OCI-LY3 (cell line): ENCODE results near the gene EYA2.
A peak's percentile ranks its signal among the peaks of the same experiment; 100 is the strongest.
"Not testable (repeated sequence)": the region's sequence is repeated elsewhere in the genome, so short reads cannot be mapped to it uniquely, and the experiment has no call there.

Experiments
- H2AFZ ChIP-seq: fragments of 200-600, 300-600 bp; shearing (Covaris generic); 2 replicates; pipeline ENCODE4 v1.6.0; 2014; ENCODE audit warnings: antibody characterized with exemption, low read depth, low read length
- H3K27ac ChIP-seq: fragments of 200-600, 300-600 bp; sonication (generic); 2 replicates; pipeline ENCODE4 v1.5.1; 2014; ENCODE audit warnings: mild to moderate bottlenecking, low read length, moderate library complexity, mixed read lengths
- H3K27me3 ChIP-seq: fragments of 200-600, 300-600 bp; sonication (generic); 2 replicates; pipeline ENCODE4 v1.6.1; 2014; ENCODE audit warnings: low read depth, low read length, mixed read lengths
- H3K36me3 ChIP-seq: fragments of 200-600, 300-600 bp; sonication (generic); replicated peaks from 2 replicates; pipeline ENCODE3; 2014; ENCODE audit warnings: low read depth, low read length, mixed read lengths
- H3K4me1 ChIP-seq: fragments of 300-600, 200-600 bp; sonication (generic); 2 replicates; pipeline ENCODE4 v1.6.1; 2014; ENCODE audit warnings: low read length, mixed read lengths
- H3K4me2 ChIP-seq: fragments of 200-600, 300-600 bp; sonication (generic); 2 replicates; pipeline ENCODE4 v1.6.1; 2014; ENCODE audit warnings: low read length, mixed read lengths
- H3K4me3 ChIP-seq: fragments of 300-600, 200-600 bp; sonication (generic); 2 replicates; pipeline ENCODE4 v1.5.1; 2014; ENCODE audit warnings: antibody characterized with exemption, mild to moderate bottlenecking, low read length, moderate library complexity
- H3K79me2 ChIP-seq: fragments of 300-600, 200-600 bp; shearing (Covaris generic); 2 replicates; pipeline ENCODE4 v1.6.1; 2014; ENCODE audit warnings: mild to moderate bottlenecking, low read length, mixed read lengths
- H3K9ac ChIP-seq: fragments of 300-600, 200-600 bp; shearing (Covaris generic); 2 replicates; pipeline ENCODE4 v1.6.0; 2014; ENCODE audit warnings: mild to moderate bottlenecking, low read length, moderate library complexity
- H3K9me3 ChIP-seq: fragments of 200-600, 300-600 bp; shearing (Covaris generic); 2 replicates; pipeline ENCODE4 v1.6.1; 2014; ENCODE audit warnings: low read length, mixed read lengths; ENCODE audit not compliant: insufficient read depth
- H4K20me1 ChIP-seq: fragments of 200-600, 300-600 bp; sonication (generic); 2 replicates; pipeline ENCODE4 v1.6.1; 2016; ENCODE audit warnings: low read length, mixed read lengths; ENCODE audit not compliant: insufficient read depth
- CTCF ChIP-seq: fragments of 200-600, 300-600 bp; sonication (generic); IDR thresholded peaks from 2 replicates; pipeline ENCODE4 v1.5.1; 2014; ENCODE audit warnings: antibody characterized with exemption, low read length, low read depth
- EZH2phosphoT487 ChIP-seq: fragments of 200-600 bp; shearing (Covaris generic); IDR thresholded peaks from 2 replicates; pipeline ENCODE4 v1.6.1; 2018; ENCODE audit warnings: antibody characterized with exemption, mixed run types, low read depth

EYA2 gene

DNA sequence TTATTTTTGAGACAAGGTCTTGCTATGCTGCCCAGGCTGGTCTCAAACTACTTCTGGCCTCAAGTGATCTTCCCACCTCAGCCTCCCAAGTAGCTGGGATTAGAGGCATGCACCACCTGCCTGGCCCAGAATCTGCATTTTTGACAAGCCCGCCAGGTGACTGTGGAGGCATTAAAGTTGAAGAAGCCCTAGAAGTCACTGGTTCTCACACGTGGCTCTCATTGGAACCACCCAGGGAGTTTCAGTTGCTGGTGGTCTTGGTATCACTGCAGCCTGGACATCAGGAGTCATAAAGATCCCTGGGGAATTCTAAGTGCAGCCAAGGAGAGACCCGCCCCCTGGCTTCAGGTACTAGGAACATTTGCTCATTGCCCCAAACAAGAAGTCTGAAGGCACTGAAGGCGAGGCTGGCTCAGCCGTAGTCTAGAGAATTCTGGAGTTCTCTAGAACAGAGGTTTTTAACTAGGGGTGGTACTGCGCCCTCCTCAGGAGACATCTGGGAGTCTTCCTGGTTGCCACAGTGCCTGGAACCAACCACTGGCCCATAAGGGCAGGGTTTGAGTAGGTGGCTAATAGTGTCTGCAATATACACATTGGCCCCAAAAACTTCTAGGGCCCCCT is 279.1 kb downstream of the EYA2 start:
- TF ChIP-seq CTCF (peak; percentile 40), EZH2phosphoT487 (no peak)
- no peak overlapping the region for H3K9ac ChIP-seq
- H3K27me3 ChIP-seq = peaks cover 29% of the 10 kb centered on the region
- no peak overlapping the region for H2AFZ ChIP-seq
- H4K20me1 ChIP-seq = no peaks in the 10 kb centered on the region
- H3K36me3 ChIP-seq = no peaks in the 10 kb centered on the region
- H3K4me3 ChIP-seq = no peak overlapping the region
- H3K4me2 ChIP-seq = no peak overlapping the region
- no peaks in the 10 kb centered on the region for H3K4me1 ChIP-seq
- H3K9me3 ChIP-seq = no peaks in the 10 kb centered on the region
- H3K27ac ChIP-seq = no peak overlapping the region
- H3K79me2 ChIP-seq = no peaks in the 10 kb centered on the region

DNA sequence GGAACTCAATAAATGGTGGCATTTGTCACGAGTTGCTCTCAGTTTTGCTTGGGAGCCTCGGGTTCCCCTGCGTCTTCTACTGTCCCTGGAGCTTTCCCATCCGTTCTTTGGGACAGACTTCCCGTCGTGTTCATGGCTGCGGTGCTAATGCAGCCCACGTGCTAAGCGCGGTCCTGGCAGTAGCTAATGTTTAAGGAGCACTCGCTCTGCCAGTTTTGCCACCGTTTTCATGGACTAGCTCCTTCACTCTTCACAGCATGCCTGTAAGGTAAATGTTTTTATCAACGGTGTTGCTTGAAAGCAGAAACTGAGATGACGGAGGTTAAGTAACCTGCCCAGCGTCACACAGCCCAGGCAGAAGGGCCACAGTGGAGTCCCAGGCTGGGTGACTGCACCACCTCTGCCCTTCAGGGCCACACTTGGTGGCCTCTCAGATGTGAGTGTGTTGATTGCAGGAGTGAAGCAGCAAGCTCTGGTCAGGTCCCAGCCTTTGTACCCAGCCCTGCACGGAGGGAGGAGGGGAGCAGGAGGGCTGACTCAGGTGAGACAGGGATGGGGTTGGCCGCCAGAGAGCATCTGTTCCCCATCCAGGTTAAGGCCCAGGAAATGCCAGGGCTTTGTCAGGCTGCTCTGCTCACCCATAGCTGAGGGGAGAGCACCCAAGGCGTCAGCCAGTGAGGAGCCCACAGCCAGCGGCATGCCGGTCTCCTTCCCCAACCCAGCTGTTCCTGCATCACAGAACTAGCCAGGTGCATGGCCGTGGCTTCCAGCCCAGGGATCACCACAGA is 280.0 kb downstream of the EYA2 start:
- H4K20me1 ChIP-seq = no peaks in the 10 kb centered on the region
- H3K9me3 ChIP-seq = no peaks in the 10 kb centered on the region
- H3K4me2 ChIP-seq = no peak overlapping the region
- no peaks in the 10 kb centered on the region for H3K4me1 ChIP-seq
- H3K79me2 ChIP-seq = no peaks in the 10 kb centered on the region
- H3K27me3 ChIP-seq = peaks cover 20% of the 10 kb centered on the region
- H3K4me3 ChIP-seq = no peak overlapping the region
- no peak overlapping the region for H3K27ac ChIP-seq
- H3K36me3 ChIP-seq = no peaks in the 10 kb centered on the region
- H3K9ac ChIP-seq = no peak overlapping the region
- no peak overlapping the region; the same call in 1 of the 2 replicates for H2AFZ ChIP-seq
- TF ChIP-seq CTCF = no peak
- no peak for TF ChIP-seq EZH2phosphoT487

DNA sequence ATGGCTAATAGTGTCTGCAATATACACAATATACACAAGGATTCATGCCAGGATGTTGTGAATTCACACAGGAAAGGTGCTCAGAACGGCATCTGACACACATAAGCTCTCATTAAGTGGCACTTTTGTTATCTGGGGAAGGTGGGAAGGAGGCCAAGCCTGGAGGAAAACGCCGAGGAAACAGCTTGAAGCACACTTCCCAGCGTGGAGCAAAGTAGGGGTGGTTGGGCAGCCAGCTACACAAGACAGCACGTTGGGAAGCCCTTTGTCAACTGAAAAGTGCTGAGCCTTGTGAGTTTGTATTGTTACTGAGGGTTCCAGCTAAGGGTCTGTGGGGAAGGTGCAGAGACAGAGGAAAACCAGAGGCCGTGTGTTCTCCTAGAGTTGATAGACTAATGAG is 280.9 kb downstream of the EYA2 start:
- Histone ChIP-seq H3K9ac (no peak overlapping the region), H3K9me3 (no peaks in the 10 kb centered on the region), H2AFZ (no peak overlapping the region; the same call in 1 of the 2 replicates), H3K27me3 (peaks cover 20% of the 10 kb centered on the region; the same call in 1 of the 2 replicates), H3K4me2 (no peak overlapping the region), H3K79me2 (no peaks in the 10 kb centered on the region), H4K20me1 (no peaks in the 10 kb centered on the region), H3K27ac (no peak overlapping the region), H3K4me3 (no peak overlapping the region), H3K4me1 (no peaks in the 10 kb centered on the region), H3K36me3 (no peaks in the 10 kb centered on the region)
- TF ChIP-seq CTCF (no peak), EZH2phosphoT487 (no peak)

DNA sequence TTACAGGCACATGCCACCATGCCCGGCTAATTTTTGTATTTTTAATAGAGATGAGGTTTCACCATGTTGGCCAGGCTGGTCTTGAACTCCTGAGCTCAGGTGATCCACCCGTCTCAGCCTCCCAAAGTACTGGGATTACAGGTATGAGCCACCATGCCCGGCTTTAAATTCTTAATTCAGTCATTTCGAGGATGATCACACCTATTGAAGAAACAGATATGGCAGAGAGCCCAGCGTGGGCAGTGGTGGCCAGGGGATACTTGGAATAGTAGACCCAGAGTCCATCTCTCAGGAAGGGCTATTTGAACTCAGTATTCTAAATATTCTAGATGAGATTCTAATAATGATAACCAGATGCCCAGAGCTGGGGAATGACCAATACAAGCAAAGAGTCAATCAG is 281.6 kb downstream of the EYA2 start:
- H3K27me3 ChIP-seq = peaks cover 16% of the 10 kb centered on the region; the same call in 1 of the 2 replicates
- H3K4me1 ChIP-seq, H3K79me2 ChIP-seq, H3K36me3 ChIP-seq, H2AFZ ChIP-seq, H4K20me1 ChIP-seq, H3K9me3 ChIP-seq, H3K9ac ChIP-seq, H3K4me2 ChIP-seq, H3K4me3 ChIP-seq, H3K27ac ChIP-seq: not testable (repeated sequence)
